SH-SY5Y (cell line): ENCODE results near the gene KBTBD7.

Experiments
- GATA2 ChIP-seq: IDR thresholded peaks from 2 replicates; pipeline ENCODE4 v1.6.1; 2011; ENCODE audit warnings: mild to moderate bottlenecking, low read depth, low read length
- GATA3 ChIP-seq: IDR thresholded peaks from 2 replicates; pipeline ENCODE4 v1.6.1; 2011; ENCODE audit warnings: low read depth, mild to moderate bottlenecking, low read length, moderate library complexity

GRCh38 chr13:41211062-41211461 lies 16.7 kb upstream of the KBTBD7 start:
- TF ChIP-seq GATA2 (no peak), GATA3 (no peak)
